ENCODE measurements around the gene KIF5C. TPM values are rescaled to one million over a fixed set of nuclear protein-coding genes. Genes with fewer than 3 reads are reported as not detected.

The KIF5C gene
- total RNA-seq, 1 donor from 2014 or later, result 38.9 TPM

- no peak for DNase-seq (ENCODE audit: extremely low spot score, unreplicated experiment)
- peaks cover 7% of the 10 kb centered on the region for H3K27me3 Mint-ChIP-seq
- peak overlapping the region; percentile 70 for H3K27ac Mint-ChIP-seq
- H3K4me1 Mint-ChIP-seq (ENCODE audit: unreplicated experiment), result peaks cover 10% of the 10 kb centered on the region
- TF ChIP-seq CTCF (conservative IDR thresholded peaks at IDR 0.05), result no peak
- H3K9me3 Mint-ChIP-seq, result peaks cover 1% of the 10 kb centered on the region
- no peaks in the 10 kb centered on the region for H3K36me3 Mint-ChIP-seq
- H3K4me3 Mint-ChIP-seq, result peak overlapping the region; percentile 87
Measured at GRCh38 chr2:149039213-149039724, 164.2 kb downstream of the KIF5C start.

GRCh38 chr2:149040451-149040850, 165.4 kb downstream of the KIF5C start:
- Mint-ChIP-seq H3K27me3 (peaks cover 7% of the 10 kb centered on the region), H3K4me1 (ENCODE audit: unreplicated experiment) (peaks cover 10% of the 10 kb centered on the region), H3K9me3 (peaks cover 6% of the 10 kb centered on the region), H3K27ac (peak overlapping the region; percentile 53), H3K36me3 (peaks cover 4% of the 10 kb centered on the region), H3K4me3 (peak overlapping the region; percentile 81)
- peak; percentile 68 for TF ChIP-seq CTCF (conservative IDR thresholded peaks at IDR 0.05)
- no peak for DNase-seq (ENCODE audit: extremely low spot score, unreplicated experiment)

- Mint-ChIP-seq H3K27ac (peak overlapping the region; percentile 39), H3K27me3 (peaks cover 7% of the 10 kb centered on the region), H3K36me3 (peaks cover 4% of the 10 kb centered on the region), H3K9me3 (peaks cover 10% of the 10 kb centered on the region), H3K4me3 (peak overlapping the region; percentile 22), H3K4me1 (ENCODE audit: unreplicated experiment) (peaks cover 10% of the 10 kb centered on the region)
- TF ChIP-seq CTCF (conservative IDR thresholded peaks at IDR 0.05), result no peak
- no peak for DNase-seq (ENCODE audit: extremely low spot score, unreplicated experiment)
Measured at GRCh38 chr2:149041482-149041881, 166.5 kb downstream of the KIF5C start.

GRCh38 chr2:149042881-149043280, 167.9 kb downstream of the KIF5C start:
- DNase-seq (ENCODE audit: extremely low spot score, unreplicated experiment), result no peak
- H3K27me3 Mint-ChIP-seq, result peaks cover 2% of the 10 kb centered on the region
- H3K4me1 Mint-ChIP-seq (ENCODE audit: unreplicated experiment), result peaks cover 8% of the 10 kb centered on the region
- H3K9me3 Mint-ChIP-seq, result peaks cover 19% of the 10 kb centered on the region
- no peak for TF ChIP-seq CTCF (conservative IDR thresholded peaks at IDR 0.05)
- no peak overlapping the region for H3K4me3 Mint-ChIP-seq
- no peak overlapping the region for H3K27ac Mint-ChIP-seq
- H3K36me3 Mint-ChIP-seq, result peaks cover 9% of the 10 kb centered on the region

- Mint-ChIP-seq H3K36me3 (peaks cover 9% of the 10 kb centered on the region), H3K27ac (no peak overlapping the region)
Measured at GRCh38 chr2:149044500-149044899, 169.5 kb downstream of the KIF5C start.

More at GRCh38 chr2:149044500-149044899, 169.5 kb downstream of the KIF5C start:
- H3K4me3 Mint-ChIP-seq, result no peak overlapping the region
- no peaks in the 10 kb centered on the region for H3K27me3 Mint-ChIP-seq
- DNase-seq (ENCODE audit: extremely low spot score, unreplicated experiment), result no peak
- TF ChIP-seq CTCF (conservative IDR thresholded peaks at IDR 0.05), result no peak
- peaks cover 5% of the 10 kb centered on the region for H3K4me1 Mint-ChIP-seq (ENCODE audit: unreplicated experiment)
- H3K9me3 Mint-ChIP-seq, result peaks cover 19% of the 10 kb centered on the region
